Astrocyte (in vitro differentiated cells and primary cell): ENCODE results near the gene LMF1.

Source experiments
- CTCF ChIP-seq: IDR thresholded peaks from 2 replicates; pipeline ENCODE4 v1.5.1; 2011; ENCODE audit warnings: low read depth, mild to moderate bottlenecking, inconsistent platforms, low read length, moderate library complexity; ENCODE audit not compliant: insufficient read depth
- EZH2 ChIP-seq: IDR thresholded peaks from 2 replicates; pipeline ENCODE4 v1.6.1; 2012; ENCODE audit warnings: mild to moderate bottlenecking, low read length, inconsistent platforms; ENCODE audit not compliant: insufficient read depth

GRCh38 chr16:995783-996182 is 25.0 kb upstream of the LMF1 start:
- TF ChIP-seq CTCF (no peak), EZH2 (no peak)
